Measurements from ENCODE around the gene CHRNE. TPM values are rescaled to one million over a fixed set of nuclear protein-coding genes. Genes with fewer than 3 reads are reported as not detected.

Gene CHRNE
- total and polyA plus RNA-seq, 2 of the 13 experiments (the other 11 are each of a cell fraction or from before 2014, with no cell fraction given): 0.53 to 0.59 TPM

DNA sequence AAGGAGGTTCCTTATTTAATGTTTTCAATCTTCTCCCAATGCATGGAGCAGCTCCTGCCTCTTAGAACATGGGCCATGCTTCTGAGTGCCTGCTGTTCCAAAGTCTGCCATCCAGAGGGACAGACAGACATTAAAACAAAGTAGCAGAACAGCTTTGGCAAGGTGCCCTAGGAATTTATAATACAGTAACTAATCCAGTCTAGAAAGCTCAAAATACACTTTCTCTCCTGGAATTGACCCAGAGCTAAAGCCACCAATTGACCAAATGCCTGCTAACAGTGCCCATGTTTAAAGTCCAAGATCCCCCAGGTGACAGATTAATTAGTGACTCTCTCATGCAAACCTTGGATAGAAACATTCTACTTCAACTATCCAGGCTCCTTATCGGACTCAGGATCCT lies 11.1 kb upstream of the CHRNE start (continued):
- TF ChIP-seq, protein P1, sequence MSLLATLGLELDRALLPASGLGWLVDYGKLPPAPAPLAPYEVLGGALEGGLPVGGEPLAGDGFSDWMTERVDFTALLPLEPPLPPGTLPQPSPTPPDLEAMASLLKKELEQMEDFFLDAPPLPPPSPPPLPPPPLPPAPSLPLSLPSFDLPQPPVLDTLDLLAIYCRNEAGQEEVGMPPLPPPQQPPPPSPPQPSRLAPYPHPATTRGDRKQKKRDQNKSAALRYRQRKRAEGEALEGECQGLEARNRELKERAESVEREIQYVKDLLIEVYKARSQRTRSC (CRISPR knock-in tag; IDR thresholded peaks at IDR 0.05; ENCODE audit: low read depth): no peak
- TF ChIP-seq RCOR2 (CRISPR knock-in tag; IDR thresholded peaks at IDR 0.05) (no peak), MLLT10 (CRISPR knock-in tag; IDR thresholded peaks at IDR 0.05) (no peak), HNF4G (IDR thresholded peaks at IDR 0.05; ENCODE audit: borderline replicate concordance, low read depth, low read length) (peak; percentile 57; the same call in 1 of the 2 replicates), HNF4G (CRISPR knock-in tag; IDR thresholded peaks at IDR 0.05; ENCODE audit: borderline replicate concordance, low read depth) (no peak), HNF4A (CRISPR knock-in tag; IDR thresholded peaks at IDR 0.05) (peak; percentile 75), ZNF75D (CRISPR knock-in tag; IDR thresholded peaks at IDR 0.05; ENCODE audit: borderline replicate concordance) (no peak), MYC (CRISPR knock-in tag; IDR thresholded peaks at IDR 0.05; ENCODE audit: borderline replicate concordance) (no peak), CCAR2 (optimal IDR thresholded peaks at IDR 0.05; ENCODE audit: low read depth, low read length) (no peak), ZNF747 (CRISPR knock-in tag; IDR thresholded peaks at IDR 0.05; ENCODE audit: borderline replicate concordance) (no peak), ADNP (CRISPR knock-in tag; IDR thresholded peaks at IDR 0.05) (no peak), KDM6A (CRISPR knock-in tag; IDR thresholded peaks at IDR 0.05; ENCODE audit: low read depth) (no peak), MBNL3 (CRISPR knock-in tag; conservative IDR thresholded peaks at IDR 0.05) (no peak)
- TF ChIP-seq, protein P2, sequence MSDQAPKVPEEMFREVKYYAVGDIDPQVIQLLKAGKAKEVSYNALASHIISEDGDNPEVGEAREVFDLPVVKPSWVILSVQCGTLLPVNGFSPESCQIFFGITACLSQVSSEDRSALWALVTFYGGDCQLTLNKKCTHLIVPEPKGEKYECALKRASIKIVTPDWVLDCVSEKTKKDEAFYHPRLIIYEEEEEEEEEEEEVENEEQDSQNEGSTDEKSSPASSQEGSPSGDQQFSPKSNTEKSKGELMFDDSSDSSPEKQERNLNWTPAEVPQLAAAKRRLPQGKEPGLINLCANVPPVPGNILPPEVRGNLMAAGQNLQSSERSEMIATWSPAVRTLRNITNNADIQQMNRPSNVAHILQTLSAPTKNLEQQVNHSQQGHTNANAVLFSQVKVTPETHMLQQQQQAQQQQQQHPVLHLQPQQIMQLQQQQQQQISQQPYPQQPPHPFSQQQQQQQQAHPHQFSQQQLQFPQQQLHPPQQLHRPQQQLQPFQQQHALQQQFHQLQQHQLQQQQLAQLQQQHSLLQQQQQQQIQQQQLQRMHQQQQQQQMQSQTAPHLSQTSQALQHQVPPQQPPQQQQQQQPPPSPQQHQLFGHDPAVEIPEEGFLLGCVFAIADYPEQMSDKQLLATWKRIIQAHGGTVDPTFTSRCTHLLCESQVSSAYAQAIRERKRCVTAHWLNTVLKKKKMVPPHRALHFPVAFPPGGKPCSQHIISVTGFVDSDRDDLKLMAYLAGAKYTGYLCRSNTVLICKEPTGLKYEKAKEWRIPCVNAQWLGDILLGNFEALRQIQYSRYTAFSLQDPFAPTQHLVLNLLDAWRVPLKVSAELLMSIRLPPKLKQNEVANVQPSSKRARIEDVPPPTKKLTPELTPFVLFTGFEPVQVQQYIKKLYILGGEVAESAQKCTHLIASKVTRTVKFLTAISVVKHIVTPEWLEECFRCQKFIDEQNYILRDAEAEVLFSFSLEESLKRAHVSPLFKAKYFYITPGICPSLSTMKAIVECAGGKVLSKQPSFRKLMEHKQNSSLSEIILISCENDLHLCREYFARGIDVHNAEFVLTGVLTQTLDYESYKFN (CRISPR knock-in tag; conservative IDR thresholded peaks at IDR 0.05): peak; percentile 31; the same call in 1 of the 2 replicates
- TF ChIP-seq, protein P3, sequence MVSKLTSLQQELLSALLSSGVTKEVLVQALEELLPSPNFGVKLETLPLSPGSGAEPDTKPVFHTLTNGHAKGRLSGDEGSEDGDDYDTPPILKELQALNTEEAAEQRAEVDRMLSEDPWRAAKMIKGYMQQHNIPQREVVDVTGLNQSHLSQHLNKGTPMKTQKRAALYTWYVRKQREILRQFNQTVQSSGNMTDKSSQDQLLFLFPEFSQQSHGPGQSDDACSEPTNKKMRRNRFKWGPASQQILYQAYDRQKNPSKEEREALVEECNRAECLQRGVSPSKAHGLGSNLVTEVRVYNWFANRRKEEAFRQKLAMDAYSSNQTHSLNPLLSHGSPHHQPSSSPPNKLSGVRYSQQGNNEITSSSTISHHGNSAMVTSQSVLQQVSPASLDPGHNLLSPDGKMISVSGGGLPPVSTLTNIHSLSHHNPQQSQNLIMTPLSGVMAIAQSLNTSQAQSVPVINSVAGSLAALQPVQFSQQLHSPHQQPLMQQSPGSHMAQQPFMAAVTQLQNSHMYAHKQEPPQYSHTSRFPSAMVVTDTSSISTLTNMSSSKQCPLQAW (CRISPR knock-in tag; IDR thresholded peaks at IDR 0.05): no peak
- TF ChIP-seq, protein P4, sequence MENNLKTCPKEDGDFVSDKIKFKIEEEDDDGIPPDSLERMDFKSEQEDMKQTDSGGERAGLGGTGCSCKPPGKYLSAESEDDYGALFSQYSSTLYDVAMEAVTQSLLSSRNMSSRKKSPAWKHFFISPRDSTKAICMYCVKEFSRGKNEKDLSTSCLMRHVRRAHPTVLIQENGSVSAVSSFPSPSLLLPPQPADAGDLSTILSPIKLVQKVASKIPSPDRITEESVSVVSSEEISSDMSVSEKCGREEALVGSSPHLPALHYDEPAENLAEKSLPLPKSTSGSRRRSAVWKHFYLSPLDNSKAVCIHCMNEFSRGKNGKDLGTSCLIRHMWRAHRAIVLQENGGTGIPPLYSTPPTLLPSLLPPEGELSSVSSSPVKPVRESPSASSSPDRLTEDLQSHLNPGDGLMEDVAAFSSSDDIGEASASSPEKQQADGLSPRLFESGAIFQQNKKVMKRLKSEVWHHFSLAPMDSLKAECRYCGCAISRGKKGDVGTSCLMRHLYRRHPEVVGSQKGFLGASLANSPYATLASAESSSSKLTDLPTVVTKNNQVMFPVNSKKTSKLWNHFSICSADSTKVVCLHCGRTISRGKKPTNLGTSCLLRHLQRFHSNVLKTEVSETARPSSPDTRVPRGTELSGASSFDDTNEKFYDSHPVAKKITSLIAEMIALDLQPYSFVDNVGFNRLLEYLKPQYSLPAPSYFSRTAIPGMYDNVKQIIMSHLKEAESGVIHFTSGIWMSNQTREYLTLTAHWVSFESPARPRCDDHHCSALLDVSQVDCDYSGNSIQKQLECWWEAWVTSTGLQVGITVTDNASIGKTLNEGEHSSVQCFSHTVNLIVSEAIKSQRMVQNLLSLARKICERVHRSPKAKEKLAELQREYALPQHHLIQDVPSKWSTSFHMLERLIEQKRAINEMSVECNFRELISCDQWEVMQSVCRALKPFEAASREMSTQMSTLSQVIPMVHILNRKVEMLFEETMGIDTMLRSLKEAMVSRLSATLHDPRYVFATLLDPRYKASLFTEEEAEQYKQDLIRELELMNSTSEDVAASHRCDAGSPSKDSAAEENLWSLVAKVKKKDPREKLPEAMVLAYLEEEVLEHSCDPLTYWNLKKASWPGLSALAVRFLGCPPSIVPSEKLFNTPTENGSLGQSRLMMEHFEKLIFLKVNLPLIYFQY (CRISPR knock-in tag; IDR thresholded peaks at IDR 0.05; ENCODE audit: borderline replicate concordance): no peak
- TF ChIP-seq, protein P5, sequence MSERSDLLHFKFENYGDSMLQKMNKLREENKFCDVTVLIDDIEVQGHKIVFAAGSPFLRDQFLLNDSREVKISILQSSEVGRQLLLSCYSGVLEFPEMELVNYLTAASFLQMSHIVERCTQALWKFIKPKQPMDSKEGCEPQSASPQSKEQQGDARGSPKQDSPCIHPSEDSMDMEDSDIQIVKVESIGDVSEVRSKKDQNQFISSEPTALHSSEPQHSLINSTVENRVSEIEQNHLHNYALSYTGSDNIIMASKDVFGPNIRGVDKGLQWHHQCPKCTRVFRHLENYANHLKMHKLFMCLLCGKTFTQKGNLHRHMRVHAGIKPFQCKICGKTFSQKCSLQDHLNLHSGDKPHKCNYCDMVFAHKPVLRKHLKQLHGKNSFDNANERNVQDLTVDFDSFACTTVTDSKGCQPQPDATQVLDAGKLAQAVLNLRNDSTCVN (CRISPR knock-in tag; IDR thresholded peaks at IDR 0.05; ENCODE audit: borderline replicate concordance): 0 out of 2 replicates have a peak, but pooled peaks have one; percentile 59
